GM12801 (cell line): ENCODE results near the gene FRMD4A.

Source experiments
- CTCF ChIP-seq: IDR thresholded peaks from one replicate; pipeline ENCODE4 v1.5.1; 2011; ENCODE audit warnings: control low read depth; ENCODE audit not compliant: insufficient read length; ENCODE audit errors: extremely low read depth

The FRMD4A gene

GRCh38 chr10:13633689-13634088 is 697.0 kb downstream of the FRMD4A start:
- TF ChIP-seq CTCF, result no peak

GRCh38 chr10:13632884-13633440 is 697.8 kb downstream of the FRMD4A start:
- no peak for TF ChIP-seq CTCF

GRCh38 chr10:13632440-13632839 is 698.3 kb downstream of the FRMD4A start:
- no peak for TF ChIP-seq CTCF

GRCh38 chr10:13631594-13631993 is 699.1 kb downstream of the FRMD4A start:
- no peak for TF ChIP-seq CTCF

GRCh38 chr10:13630231-13630630 is 700.5 kb downstream of the FRMD4A start:
- TF ChIP-seq CTCF, result no peak

GRCh38 chr10:13629116-13629515 is 701.6 kb downstream of the FRMD4A start:
- TF ChIP-seq CTCF, result no peak

GRCh38 chr10:13628661-13629060 is 702.1 kb downstream of the FRMD4A start:
- no peak for TF ChIP-seq CTCF
